Uterus (tissue), 2 donors: ENCODE measurements around the gene PDE4D.

Source experiments
- POLR2A ChIP-seq, 2 donors: fragments of 450-650 bp; IDR thresholded peaks; one replicate each; pipeline ENCODE4 v1.6.1; 2016; ENCODE audit warnings: antibody characterized with exemption in 2 of 2, mild to moderate bottlenecking in 1 of 2, moderate library complexity in 1 of 2
- TF ChIP-seq, protein P1 (sequence below), 4 experiments: fragments of 200-600 bp in 2 of 4; fragments of 450-650 bp in 2 of 4; sonication (generic) in 2 of 4; IDR thresholded peaks; one replicate each; pipeline ENCODE4 v1.5.1; 2016 to 2019; ENCODE audit warnings: antibody characterized with exemption in 4 of 4, mild to moderate bottlenecking in 2 of 4, moderate library complexity in 1 of 4

- TF ChIP-seq, protein P1, sequence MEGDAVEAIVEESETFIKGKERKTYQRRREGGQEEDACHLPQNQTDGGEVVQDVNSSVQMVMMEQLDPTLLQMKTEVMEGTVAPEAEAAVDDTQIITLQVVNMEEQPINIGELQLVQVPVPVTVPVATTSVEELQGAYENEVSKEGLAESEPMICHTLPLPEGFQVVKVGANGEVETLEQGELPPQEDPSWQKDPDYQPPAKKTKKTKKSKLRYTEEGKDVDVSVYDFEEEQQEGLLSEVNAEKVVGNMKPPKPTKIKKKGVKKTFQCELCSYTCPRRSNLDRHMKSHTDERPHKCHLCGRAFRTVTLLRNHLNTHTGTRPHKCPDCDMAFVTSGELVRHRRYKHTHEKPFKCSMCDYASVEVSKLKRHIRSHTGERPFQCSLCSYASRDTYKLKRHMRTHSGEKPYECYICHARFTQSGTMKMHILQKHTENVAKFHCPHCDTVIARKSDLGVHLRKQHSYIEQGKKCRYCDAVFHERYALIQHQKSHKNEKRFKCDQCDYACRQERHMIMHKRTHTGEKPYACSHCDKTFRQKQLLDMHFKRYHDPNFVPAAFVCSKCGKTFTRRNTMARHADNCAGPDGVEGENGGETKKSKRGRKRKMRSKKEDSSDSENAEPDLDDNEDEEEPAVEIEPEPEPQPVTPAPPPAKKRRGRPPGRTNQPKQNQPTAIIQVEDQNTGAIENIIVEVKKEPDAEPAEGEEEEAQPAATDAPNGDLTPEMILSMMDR (IDR thresholded peaks at IDR 0.05): no peak
- no peak for TF ChIP-seq POLR2A (IDR thresholded peaks at IDR 0.05)
Observed at GRCh38 chr5:59138509-59138908, 755.0 kb downstream of the PDE4D start.
